HG02885 (cell line): Measurements from ENCODE around the gene TRMT5.

Experiments
- ATAC-seq: cut with Tn5 transposase; IDR thresholded peaks from one replicate; pipeline ENCODE4 v1.9.1; 2021; ENCODE audit warnings: mild to moderate bottlenecking; ENCODE audit not compliant: unreplicated experiment, poor library complexity

Gene TRMT5

GRCh38 chr14:60968099-60968498 is 12.8 kb downstream of the TRMT5 start:
- ATAC-seq, result no peak

GRCh38 chr14:60965402-60965801 is 15.5 kb downstream of the TRMT5 start:
- no peak for ATAC-seq

- ATAC-seq, result no peak
Observed at GRCh38 chr14:60964904-60965303, 16.0 kb downstream of the TRMT5 start.

GRCh38 chr14:60963761-60964160 is 17.1 kb downstream of the TRMT5 start:
- no peak for ATAC-seq

- ATAC-seq, result no peak
Observed at GRCh38 chr14:60958146-60958545, 22.7 kb downstream of the TRMT5 start.

GRCh38 chr14:60956632-60957031 is 24.2 kb downstream of the TRMT5 start:
- ATAC-seq, result no peak

- ATAC-seq, result no peak
Observed at GRCh38 chr14:60956202-60956601, 24.7 kb downstream of the TRMT5 start.

- no peak for ATAC-seq
Observed at GRCh38 chr14:60951776-60952435, 29.0 kb downstream of the TRMT5 start.

- ATAC-seq, result no peak
Observed at GRCh38 chr14:60946773-60947172, 34.1 kb downstream of the TRMT5 start.

- ATAC-seq, result no peak
Observed at GRCh38 chr14:60945984-60946383, 34.9 kb downstream of the TRMT5 start.

GRCh38 chr14:60944204-60944603 is 36.7 kb downstream of the TRMT5 start:
- no peak for ATAC-seq

GRCh38 chr14:60943637-60944032 is 37.2 kb downstream of the TRMT5 start:
- no peak for ATAC-seq

GRCh38 chr14:60935319-60935718 is 45.6 kb downstream of the TRMT5 start:
- ATAC-seq, result no peak

GRCh38 chr14:60933920-60934655 is 46.8 kb downstream of the TRMT5 start:
- no peak for ATAC-seq

- no peak for ATAC-seq
Observed at GRCh38 chr14:60931218-60931617, 49.7 kb downstream of the TRMT5 start.

GRCh38 chr14:60926002-60926401 is 54.9 kb downstream of the TRMT5 start:
- ATAC-seq, result peak; percentile 99

- no peak for ATAC-seq
Observed at GRCh38 chr14:60925286-60925685, 55.6 kb downstream of the TRMT5 start.

GRCh38 chr14:60922050-60922449 is 58.8 kb downstream of the TRMT5 start:
- no peak for ATAC-seq
